Stomach (tissue), 9 donors: ENCODE results near the gene ZBTB39. TPM values are rescaled to one million over a fixed set of nuclear protein-coding genes. Genes with fewer than 3 reads are reported as not detected.
"Not testable (repeated sequence)": the region's sequence is repeated elsewhere in the genome, so short reads cannot be mapped to it uniquely, and the experiment has no call there.

ENCODE experiments used
- DNase-seq, 2 donors: peaks; one replicate each; pipeline versions ENCODE4 v3.0.0 to v3.0.0-alpha.2; 2013 to 2019
- H3K27ac ChIP-seq, 5 donors: fragments of 200-600 bp in 4 of 5; sonication (generic) in 4 of 5; one replicate each; pipeline ENCODE4 v1.5.1; 2013 to 2019; ENCODE audit warnings: mild to moderate bottlenecking in 1 of 5, moderate library complexity in 1 of 5
- H3K27me3 ChIP-seq, 3 donors: fragments of 200-600 bp; sonication (generic); one replicate each; pipeline ENCODE4 v1.5.1; 2017 to 2019; ENCODE audit warnings: mixed run types in 1 of 3
- H3K36me3 ChIP-seq, 4 donors: fragments of 200-600 bp; sonication (generic); 1 replicate in 3 of 4; 2 replicates in 1 of 4; pipeline ENCODE4 v1.5.1; 2016 to 2019
- H3K4me1 ChIP-seq, 4 donors: fragments of 200-600 bp; sonication (generic); one replicate each; pipeline ENCODE4 v1.5.1; 2016 to 2019
- H3K4me3 ChIP-seq, 4 donors: fragments of 200-600 bp; sonication (generic) in 3 of 4; one replicate each; pipeline ENCODE4 v1.5.1; 2016 to 2019; ENCODE audit warnings: mild to moderate bottlenecking in 1 of 4
- H3K9me3 ChIP-seq, 4 donors: fragments of 200-600 bp; sonication (generic); one replicate each; pipeline ENCODE4 v1.5.1; 2016 to 2019
- CTCF ChIP-seq, 7 experiments: fragments of 450-650 bp in 4 of 7; fragments of 200-600 bp in 3 of 7; sonication (generic) in 3 of 7; IDR thresholded peaks; one replicate each; pipeline ENCODE4 v1.5.1; 2016 to 2019; ENCODE audit warnings: antibody characterized with exemption in 7 of 7, control low read depth in 2 of 7, mild to moderate bottlenecking in 1 of 7
- EP300 ChIP-seq: sonication (generic); formaldehyde crosslinking; IDR thresholded peaks from one replicate; pipeline ENCODE4 v1.6.1; 2017; ENCODE audit warnings: antibody characterized with exemption
- POLR2A ChIP-seq, 4 donors: fragments of 450-650 bp; IDR thresholded peaks; one replicate each; pipeline ENCODE4 v1.6.1; 2016; ENCODE audit warnings: antibody characterized with exemption in 4 of 4, control low read depth in 2 of 4, mild to moderate bottlenecking in 1 of 4, moderate library complexity in 1 of 4
- POLR2AphosphoS5 ChIP-seq, 3 donors: sonication (generic); formaldehyde crosslinking; IDR thresholded peaks; one replicate each; pipeline ENCODE4 v1.6.1; 2016; ENCODE audit warnings: antibody characterized with exemption in 3 of 3
- WGBS, 5 donors: extraction: QIAGEN DNeasy Blood & Tissue Kit in 3 of 5; methylation state at CpG; one replicate each; pipeline versions ENCODE4 v1.1.5 to v1.1.7; 2013 to 2018; 5-methylcytosine and 5-hydroxymethylcytosine counted together
- intact Hi-C: fragments of 100-400 bp; cut with DNase I; formaldehyde crosslinking; loops from one replicate; pipeline ENCODE4 v1.15.1; 2023; ENCODE audit warnings: low total_unique reads
- polyA plus RNA-seq, 3 donors: library from polyadenylated mRNA; stranded (reverse); fragments of 200-250 nt; gene quantifications; one replicate each; pipeline ENCODE4 v1.2.3, GENCODE V29; 2013
- total RNA-seq, 5 donors: library from RNA; depleted of rRNA; stranded (reverse); fragments of >200 nt; gene quantifications; one replicate each; pipeline versions ENCODE4 v1.1.0 to v1.2.3, GENCODE V29; 2014 to 2016
- donor health status: healthy with polysubstance abuse.
- donor health status: Bipolar disorder and iron deficiency.
- donor health status: healthy.

ZBTB39 gene
- total and polyA plus RNA-seq, 8 donors, result 1.2 to 7.6 (median 4.0) TPM

DNA sequence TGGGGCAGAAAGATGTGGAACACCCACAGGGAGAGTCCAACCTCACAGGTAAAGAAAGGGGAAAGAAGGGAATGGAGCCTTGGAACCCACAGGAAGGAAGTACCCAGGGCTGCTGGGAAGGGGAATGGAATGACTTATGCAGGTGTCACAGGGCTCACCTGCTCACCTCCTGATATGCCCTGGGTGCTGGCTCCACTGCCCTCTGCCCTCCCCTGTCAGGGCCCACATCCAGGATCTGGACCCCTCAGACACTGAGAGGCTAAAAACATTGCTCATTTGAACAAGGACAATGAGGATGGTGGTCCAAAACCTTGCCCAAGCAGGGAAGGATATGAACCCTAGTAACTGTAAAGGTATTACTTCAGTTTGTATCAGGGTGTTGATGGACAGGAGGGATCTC lies 19.3 kb downstream of the ZBTB39 start:
- H3K27me3 ChIP-seq, result no peaks in the 10 kb centered on the region
- peaks cover 0 to 31% (median 26%) of the 10 kb centered on the region in 4 donors for H3K4me1 ChIP-seq
- DNase-seq, result no peak
- H3K36me3 ChIP-seq, result no peaks in the 10 kb centered on the region
- H3K27ac ChIP-seq, result no peak overlapping the region
- TF ChIP-seq POLR2A (IDR thresholded peaks at IDR 0.05), result no peak
- no peak for TF ChIP-seq POLR2AphosphoS5 (IDR thresholded peaks at IDR 0.05)
- TF ChIP-seq EP300, result no peak
- no peak for TF ChIP-seq CTCF (IDR thresholded peaks at IDR 0.05)
- H3K9me3 ChIP-seq, result no peaks in the 10 kb centered on the region
- intact Hi-C loops, result loop anchor here (5.0 kb wide), 1 partner anchor 230 kb away; no protein-coding TSS in a partner anchor
- H3K4me3 ChIP-seq, result no peak overlapping the region

DNA sequence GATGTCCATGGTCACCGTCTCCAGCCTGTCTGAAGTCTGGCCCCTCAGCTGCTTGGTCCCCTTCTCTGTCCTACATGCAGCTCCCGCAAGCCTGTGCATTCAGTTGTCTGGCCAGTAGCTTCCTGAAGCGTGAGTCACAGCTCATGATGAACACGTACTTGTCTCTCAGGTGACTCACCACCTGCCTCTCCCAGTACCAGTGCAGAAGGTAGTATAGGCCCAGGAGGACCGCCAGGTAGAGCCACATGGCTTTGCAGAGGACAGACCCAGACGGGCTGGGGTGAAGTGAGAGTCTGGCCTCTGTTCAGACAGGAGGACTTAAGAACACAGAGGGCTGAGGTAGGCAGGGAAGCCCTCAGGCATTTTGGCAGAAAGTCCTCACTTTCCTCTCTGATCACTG lies 20.6 kb downstream of the ZBTB39 start:
- H3K36me3 ChIP-seq, DNase-seq, H3K4me3 ChIP-seq, H3K9me3 ChIP-seq, H3K27me3 ChIP-seq, H3K27ac ChIP-seq: not testable (repeated sequence)
- H3K4me1 ChIP-seq, result peaks cover 0 to 19% (median 15%) of the 10 kb centered on the region in 4 donors
- intact Hi-C loops, result loop anchor here (5.0 kb wide), 1 partner anchor 228 kb away; no protein-coding TSS in a partner anchor
- 60 to 66% (median 60%) methylated on average over 4 to 5 of the region's 6 CpGs for WGBS, 5 donors

- Histone ChIP-seq H3K36me3 (no peaks in the 10 kb centered on the region), H3K27me3 (no peaks in the 10 kb centered on the region), H3K4me3 (no peak overlapping the region), H3K9me3 (no peaks in the 10 kb centered on the region), H3K27ac (no peak overlapping the region), H3K4me1 (peaks cover 0 to 13% (median 10%) of the 10 kb centered on the region in 4 donors)
- intact Hi-C loops, result no loop called here
- WGBS, 5 donors, result 71 to 96% (median 91%) methylated on average over 4 of the region's 4 CpGs
- no peak for DNase-seq
- TF ChIP-seq CTCF (IDR thresholded peaks at IDR 0.05) (no peak), POLR2AphosphoS5 (IDR thresholded peaks at IDR 0.05) (no peak), EP300 (no peak), POLR2A (IDR thresholded peaks at IDR 0.05) (no peak)
Measured at GRCh38 chr12:56983386-56983785, 23.0 kb downstream of the ZBTB39 start.

DNA sequence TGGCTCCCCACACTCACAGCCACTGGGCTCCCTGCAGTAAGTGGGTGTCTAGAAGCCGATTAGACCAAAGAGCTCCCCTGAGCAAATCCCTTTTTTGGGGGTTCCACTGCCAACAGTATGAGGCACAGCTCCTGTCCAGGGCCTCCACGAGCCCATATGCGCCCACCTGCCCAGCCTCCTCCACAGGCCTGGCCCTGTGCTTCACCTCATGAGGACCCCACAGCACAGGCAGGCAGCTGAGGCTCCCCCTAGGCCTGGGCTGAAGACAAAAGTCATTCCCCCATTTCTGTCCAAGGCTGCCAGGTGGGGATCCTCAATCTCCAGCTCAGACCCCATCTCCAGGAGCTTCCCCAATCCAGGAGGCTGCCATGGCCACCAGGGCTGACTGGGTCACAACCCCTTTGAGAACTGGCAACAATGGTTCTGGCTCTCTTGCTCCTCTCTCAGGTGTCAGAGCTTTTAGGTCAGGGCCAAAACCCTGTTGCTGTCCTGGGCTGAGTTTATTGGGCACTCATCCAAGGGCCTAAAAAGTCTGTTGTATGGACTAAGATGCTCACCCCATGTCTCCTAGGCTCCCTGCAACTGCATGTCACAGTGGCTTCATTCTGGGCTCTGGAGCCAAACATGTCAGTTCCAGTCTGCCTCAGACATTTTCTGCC lies 23.6 kb downstream of the ZBTB39 start:
- H3K4me1 ChIP-seq, H3K4me3 ChIP-seq, intact Hi-C loops, H3K27me3 ChIP-seq, H3K27ac ChIP-seq, DNase-seq, H3K9me3 ChIP-seq, H3K36me3 ChIP-seq: not testable (repeated sequence)
- WGBS, 5 donors, result 86 to 96% (median 90%) methylated on average over 2 to 3 of the region's 3 CpGs

GRCh38 chr12:56980941-56981530 lies 25.3 kb downstream of the ZBTB39 start:
- Histone ChIP-seq H3K9me3 (no peaks in the 10 kb centered on the region), H3K4me3 (no peak overlapping the region), H3K27me3 (no peaks in the 10 kb centered on the region), H3K4me1 (no peaks in the 10 kb centered on the region), H3K36me3 (no peaks in the 10 kb centered on the region), H3K27ac (no peak overlapping the region)
- 94 to 99% (median 97%) methylated on average over 4 of the region's 4 CpGs for WGBS, 5 donors
- intact Hi-C loops, result no loop called here
- TF ChIP-seq CTCF (IDR thresholded peaks at IDR 0.05) (no peak), EP300 (no peak), POLR2A (IDR thresholded peaks at IDR 0.05) (no peak), POLR2AphosphoS5 (IDR thresholded peaks at IDR 0.05) (no peak)
- no peak for DNase-seq
